GM23248 (cell line): ENCODE data around the gene FLT1. TPM values are rescaled to one million over a fixed set of nuclear protein-coding genes. Genes with fewer than 3 reads are reported as not detected.
A peak's percentile ranks its signal among the peaks of the same experiment; 100 is the strongest.

Experiments used
- DNase-seq: peaks from one replicate; pipeline ENCODE4 v3.0.0-alpha.2; 2015
- H2AFZ ChIP-seq: fragments of 200-600 bp; sonication (generic); 2 replicates; pipeline ENCODE4 v1.6.1; 2016; ENCODE audit warnings: antibody characterized with exemption
- H3F3A ChIP-seq: fragments of 200-600 bp; sonication (generic); 2 replicates; pipeline ENCODE4 v1.6.1; 2016; ENCODE audit warnings: mild to moderate bottlenecking, antibody characterized with exemption, mixed run types; ENCODE audit not compliant: insufficient read depth
- H3K27ac ChIP-seq: fragments of 200-600 bp; sonication (generic); 2 replicates; pipeline ENCODE4 v1.5.1; 2016; ENCODE audit warnings: mild to moderate bottlenecking
- H3K27me3 ChIP-seq: fragments of 200-600 bp; sonication (generic); replicated peaks from 2 replicates; pipeline ENCODE4 v1.6.1; 2016; ENCODE audit warnings: mild to moderate bottlenecking; ENCODE audit not compliant: insufficient read depth
- H3K36me3 ChIP-seq: fragments of 200-600 bp; sonication (generic); 2 replicates; pipeline ENCODE4 v1.6.1; 2016; ENCODE audit warnings: low read depth, mild to moderate bottlenecking
- H3K4me1 ChIP-seq: fragments of 200-600 bp; sonication (generic); 2 replicates; pipeline ENCODE4 v1.6.1; 2016; ENCODE audit warnings: mild to moderate bottlenecking; ENCODE audit not compliant: insufficient read depth
- H3K4me2 ChIP-seq: fragments of 200-600 bp; sonication (generic); one replicate; pipeline ENCODE4 v1.6.1; 2016; ENCODE audit warnings: mild to moderate bottlenecking; ENCODE audit not compliant: unreplicated experiment
- H3K4me3 ChIP-seq: fragments of 200-600 bp; sonication (generic); 2 replicates; pipeline ENCODE4 v1.5.1; 2016; ENCODE audit warnings: mild to moderate bottlenecking
- H3K79me2 ChIP-seq: fragments of 200-600 bp; sonication (generic); 2 replicates; pipeline ENCODE4 v1.6.1; 2016; ENCODE audit warnings: mild to moderate bottlenecking; ENCODE audit not compliant: insufficient read depth
- H3K9ac ChIP-seq: fragments of 200-600 bp; sonication (generic); 2 replicates; pipeline ENCODE4 v1.6.1; 2016; ENCODE audit warnings: mild to moderate bottlenecking
- H3K9me2 ChIP-seq: fragments of 200-600 bp; sonication (generic); 2 replicates; pipeline ENCODE4 v1.6.1; 2016; ENCODE audit warnings: mixed run types, mild to moderate bottlenecking, moderate library complexity; ENCODE audit not compliant: insufficient read depth
- H3K9me3 ChIP-seq: fragments of 200-600 bp; sonication (generic); one replicate; pipeline ENCODE4 v1.6.1; 2017; ENCODE audit warnings: low read depth
- H4K20me1 ChIP-seq: fragments of 200-600 bp; sonication (generic); 2 replicates; pipeline ENCODE4 v1.6.0; 2016; ENCODE audit not compliant: insufficient read depth
- EZH2 ChIP-seq: fragments of 200-600 bp; sonication (generic); IDR thresholded peaks from 2 replicates; pipeline ENCODE4 v1.6.1; 2018; ENCODE audit warnings: antibody characterized with exemption, mild to moderate bottlenecking; ENCODE audit not compliant: insufficient read depth, poor library complexity, severe bottlenecking
- EZH2phosphoT487 ChIP-seq: fragments of 200-600 bp; sonication (generic); IDR thresholded peaks from 2 replicates; pipeline ENCODE4 v1.6.1; 2018; ENCODE audit warnings: antibody characterized with exemption, moderate library complexity, mild to moderate bottlenecking, low read depth; ENCODE audit not compliant: insufficient read depth
- WGBS, 2 experiments: methylation state at CpG; one replicate each; pipeline ENCODE4 v1.1.6; 2015 to 2017; ENCODE audit warnings: low lambda C conversion rate in 2 of 2, low coverage in 1 of 2; ENCODE audit errors: missing lambda C conversion rate in 2 of 2; 5-methylcytosine and 5-hydroxymethylcytosine counted together
- in situ Hi-C: fragments of 300-500 bp; cut with MboI; formaldehyde crosslinking; loops from 2 replicates; pipeline ENCODE4 v1.15.0; 2020
- polyA plus RNA-seq: library from polyadenylated mRNA; unstranded; fragments of >200 nt; fragmentation: Nextera tagmentation; extraction: Ambion mirVana; gene quantifications from 2 replicates; pipeline ENCODE4 v1.2.1, GENCODE V29; 2016
- total RNA-seq: library from RNA; depleted of rRNA; stranded (reverse); fragments of >200 nt; shearing (Covaris generic); gene quantifications from 2 replicates; pipeline ENCODE4 v1.2.3, GENCODE V29; 2014

FLT1 gene
- total and polyA plus RNA-seq, 2 experiments from 2014 or later, result 12.9 to 18.6 TPM

GRCh38 chr13:28327373-28328270, 167.3 kb downstream of the FLT1 start:
- Histone ChIP-seq H3K4me2 (no peak overlapping the region), H3K4me3 (no peak overlapping the region), H4K20me1 (no peaks in the 10 kb centered on the region), H3F3A (peaks cover 22% of the 10 kb centered on the region), H3K9ac (no peak overlapping the region), H3K27me3 (no peaks in the 10 kb centered on the region), H3K79me2 (no peaks in the 10 kb centered on the region), H3K36me3 (no peaks in the 10 kb centered on the region), H3K27ac (no peak overlapping the region), H2AFZ (no peak overlapping the region), H3K4me1 (peaks cover 43% of the 10 kb centered on the region), H3K9me3 (no peaks in the 10 kb centered on the region), H3K9me2 (no peaks in the 10 kb centered on the region)
- WGBS, 2 experiments, result 93 to 96% methylated on average over 14 of the region's 14 CpGs
- peak; percentile 54 for DNase-seq
- TF ChIP-seq EZH2 (no peak), EZH2phosphoT487 (no peak)
- in situ Hi-C loops, result loop anchor here (10.0 kb wide), 1 partner anchor 467 kb away; no protein-coding TSS in a partner anchor

- Histone ChIP-seq H3F3A (peaks cover 22% of the 10 kb centered on the region), H3K27me3 (no peaks in the 10 kb centered on the region), H3K4me3 (no peak overlapping the region), H3K79me2 (no peaks in the 10 kb centered on the region), H3K36me3 (no peaks in the 10 kb centered on the region), H3K9ac (no peak overlapping the region), H2AFZ (no peak overlapping the region), H3K4me2 (no peak overlapping the region), H4K20me1 (no peaks in the 10 kb centered on the region), H3K27ac (no peak overlapping the region), H3K9me2 (no peaks in the 10 kb centered on the region), H3K4me1 (peaks cover 55% of the 10 kb centered on the region), H3K9me3 (no peaks in the 10 kb centered on the region)
- in situ Hi-C loops, result loop anchor here (10.0 kb wide), 1 partner anchor 469 kb away; no protein-coding TSS in a partner anchor
- TF ChIP-seq EZH2, result no peak
- no peak for TF ChIP-seq EZH2phosphoT487
- WGBS, 2 experiments, result 41 to 48% methylated on average over 2 of the region's 2 CpGs
- DNase-seq, result peak; percentile 25
Measured at GRCh38 chr13:28326056-28326455, 168.9 kb downstream of the FLT1 start.

- WGBS, 2 experiments, result 39 to 42% methylated on average over 2 of the region's 2 CpGs
- Histone ChIP-seq H3K9me3 (no peaks in the 10 kb centered on the region), H2AFZ (no peak overlapping the region), H3K27ac (no peak overlapping the region), H3F3A (peaks cover 21% of the 10 kb centered on the region), H3K4me1 (peaks cover 53% of the 10 kb centered on the region), H4K20me1 (no peaks in the 10 kb centered on the region), H3K9ac (no peak overlapping the region), H3K36me3 (no peaks in the 10 kb centered on the region), H3K4me3 (no peak overlapping the region), H3K79me2 (no peaks in the 10 kb centered on the region), H3K4me2 (peak overlapping the region; percentile 4), H3K27me3 (no peaks in the 10 kb centered on the region), H3K9me2 (no peaks in the 10 kb centered on the region)
- TF ChIP-seq EZH2phosphoT487 (no peak), EZH2 (no peak)
- in situ Hi-C loops, result loop anchor here (10.0 kb wide), 1 partner anchor 470 kb away; no protein-coding TSS in a partner anchor
- DNase-seq, result peak; percentile 26
Measured at GRCh38 chr13:28325022-28325421, 169.9 kb downstream of the FLT1 start.

GRCh38 chr13:28324181-28324789, 170.6 kb downstream of the FLT1 start:
- in situ Hi-C loops, result loop anchor here (5.0 to 10.0 kb wide), 2 partner anchors 313 to 471 kb away; no protein-coding TSS in a partner anchor
- peak; percentile 83 for DNase-seq
- peak overlapping the region; percentile 52; the same call in 1 of the 2 replicates for H2AFZ ChIP-seq
- TF ChIP-seq EZH2 (no peak), EZH2phosphoT487 (no peak)
- H3K79me2 ChIP-seq, result no peaks in the 10 kb centered on the region
- H3K27me3 ChIP-seq, result no peaks in the 10 kb centered on the region
- WGBS, 2 experiments, result 6% methylated on average over 4 of the region's 4 CpGs
- H4K20me1 ChIP-seq, result no peaks in the 10 kb centered on the region
- peaks cover 47% of the 10 kb centered on the region for H3K4me1 ChIP-seq
- no peaks in the 10 kb centered on the region for H3K9me2 ChIP-seq
- H3K9ac ChIP-seq, result no peak overlapping the region
- peak overlapping the region; percentile 4 for H3K4me2 ChIP-seq
- no peaks in the 10 kb centered on the region for H3K36me3 ChIP-seq
- H3K9me3 ChIP-seq, result no peaks in the 10 kb centered on the region
- peaks cover 17% of the 10 kb centered on the region for H3F3A ChIP-seq
- no peak overlapping the region for H3K27ac ChIP-seq
- H3K4me3 ChIP-seq, result no peak overlapping the region
